HEK293T (cell line): Measurements from ENCODE around the gene MFSD11.

Experiments
- CTCF ChIA-PET: fragments of 350-600 bp; formaldehyde crosslinking; extraction: SDS; loops from one replicate; lab custom pipeline; 2021; ENCODE audit warnings: antibody characterized with exemption, inconsistent platforms; lab: Yijun Ruan, JAX
- POLR2A ChIA-PET: fragments of 350-600 bp; formaldehyde crosslinking; extraction: SDS; loops from one replicate; lab custom pipeline; 2020; ENCODE audit warnings: antibody characterized with exemption, inconsistent platforms; lab: Yijun Ruan, JAX
- DNase-seq: peaks from one replicate; pipeline ENCODE4 v3.0.0; 2012; ENCODE audit warnings: mixed read lengths; ENCODE audit errors: extremely low spot score
- BHLHE40 ChIP-seq: fragments of 450-650 bp; IDR thresholded peaks from 2 replicates; pipeline ENCODE4 v1.6.1; 2016; ENCODE audit warnings: mild to moderate bottlenecking, moderate library complexity, borderline replicate concordance
- CTBP1 ChIP-seq: fragments of 450-650 bp; IDR thresholded peaks from 2 replicates; pipeline ENCODE4 v1.6.1; 2016; ENCODE audit warnings: borderline replicate concordance
- ELF4 ChIP-seq: fragments of 450-650 bp; IDR thresholded peaks from 2 replicates; pipeline ENCODE4 v1.6.1; 2017; ENCODE audit warnings: antibody characterized with exemption
- FOXA1 ChIP-seq: fragments of 450-650 bp; IDR thresholded peaks from 2 replicates; pipeline ENCODE4 v1.6.1; 2016; ENCODE audit warnings: mild to moderate bottlenecking
- FOXK2 ChIP-seq: fragments of 450-650 bp; IDR thresholded peaks from 2 replicates; pipeline ENCODE4 v1.6.1; 2016; ENCODE audit warnings: mild to moderate bottlenecking
- FOXM1 ChIP-seq: fragments of 450-650 bp; IDR thresholded peaks from 2 replicates; pipeline ENCODE4 v1.6.1; 2017; ENCODE audit warnings: mild to moderate bottlenecking, borderline replicate concordance
- HDGF ChIP-seq: fragments of 450-650 bp; IDR thresholded peaks from 2 replicates; pipeline ENCODE4 v1.6.1; 2017; ENCODE audit warnings: antibody characterized with exemption, borderline replicate concordance
- L3MBTL2 ChIP-seq: fragments of 450-650 bp; conservative IDR thresholded peaks from 2 replicates; pipeline ENCODE4 v1.6.1; 2016; ENCODE audit warnings: mild to moderate bottlenecking
- LEF1 ChIP-seq: fragments of 450-650 bp; IDR thresholded peaks from 2 replicates; pipeline ENCODE4 v1.6.1; 2017; ENCODE audit warnings: mild to moderate bottlenecking, borderline replicate concordance
- NFRKB ChIP-seq: fragments of 450-650 bp; IDR thresholded peaks from 2 replicates; pipeline ENCODE4 v1.6.1; 2016; ENCODE audit warnings: mild to moderate bottlenecking, moderate library complexity
- PKNOX1 ChIP-seq: fragments of 450-650 bp; IDR thresholded peaks from 2 replicates; pipeline ENCODE4 v1.6.1; 2016
- SP1 ChIP-seq: fragments of 450-650 bp; IDR thresholded peaks from 2 replicates; pipeline ENCODE4 v1.6.1; 2017
- SUZ12 ChIP-seq: fragments of 450-650 bp; IDR thresholded peaks from 2 replicates; pipeline ENCODE4 v1.6.1; 2016; ENCODE audit warnings: mild to moderate bottlenecking
- TARDBP ChIP-seq: fragments of 450-650 bp; IDR thresholded peaks from 2 replicates; pipeline ENCODE4 v1.6.1; 2016
- ZNF384 ChIP-seq: fragments of 450-650 bp; IDR thresholded peaks from 2 replicates; pipeline ENCODE4 v1.6.1; 2016

Gene MFSD11

GRCh38 chr17:76700617-76701470 lies 37.1 kb upstream of the MFSD11 start:
- TF ChIP-seq PKNOX1, result no peak
- no peak for TF ChIP-seq ZNF384
- no peak for TF ChIP-seq SP1
- ChIA-PET POLR2A (interaction anchor here (1.1 to 2.6 kb wide), 5 partner anchors 10 to 144 kb away, joined by 3 to 18 read pairs (median 5); partner anchors contain the start of genes MXRA7 and SRSF2), CTCF (interaction anchor here (1.1 kb wide), 1 partner anchor 76 kb away, joined by 4 read pairs; no protein-coding TSS in a partner anchor)
- no peak for DNase-seq

GRCh38 chr17:76701471-76701967 lies 36.4 kb upstream of the MFSD11 start:
- ChIA-PET CTCF (interaction anchor here (1.1 kb wide), 1 partner anchor 77 kb away, joined by 4 read pairs; no protein-coding TSS in a partner anchor), POLR2A (interaction anchor here (1.1 to 2.6 kb wide), 5 partner anchors 9 to 144 kb away, joined by 3 to 18 read pairs (median 5); partner anchors contain the start of genes MXRA7 and SRSF2)
- DNase-seq, result no peak
- no peak for TF ChIP-seq TARDBP
- TF ChIP-seq HDGF, result no peak
- no peak for TF ChIP-seq FOXM1
- TF ChIP-seq CTBP1, result no peak
- no peak for TF ChIP-seq BHLHE40

- POLR2A ChIA-PET, result interaction anchor here (1.1 to 2.6 kb wide), 6 partner anchors 8 to 145 kb away, joined by 3 to 18 read pairs (median 5); partner anchors contain the start of genes MXRA7 and SRSF2
- CTCF ChIA-PET, result interaction anchor here (0.6 kb wide), 1 partner anchor 1016 kb away, joined by 4 read pairs; no protein-coding TSS in a partner anchor
- no peak for DNase-seq
- TF ChIP-seq SP1 (no peak), NFRKB (no peak), FOXA1 (no peak), PKNOX1 (no peak), LEF1 (no peak), ELF4 (no peak), TARDBP (no peak)
Measured at GRCh38 chr17:76702076-76702475, 35.8 kb upstream of the MFSD11 start.

GRCh38 chr17:76702941-76703637 lies 34.8 kb upstream of the MFSD11 start:
- TF ChIP-seq FOXK2, result no peak
- TF ChIP-seq BHLHE40, result no peak
- TF ChIP-seq CTBP1, result no peak
- TF ChIP-seq NFRKB, result no peak
- no peak for TF ChIP-seq SUZ12
- no peak for TF ChIP-seq ELF4
- no peak for TF ChIP-seq L3MBTL2
- no peak for TF ChIP-seq ZNF384
- no peak for TF ChIP-seq PKNOX1
- no peak for TF ChIP-seq SP1
- no peak for TF ChIP-seq FOXA1
- no peak for TF ChIP-seq FOXM1
- no peak for TF ChIP-seq LEF1
- ChIA-PET CTCF (interaction anchor here (0.6 to 1.9 kb wide), 2 partner anchors 21 to 663 kb away, joined by 3 to 9 read pairs; no protein-coding TSS in a partner anchor), POLR2A (interaction anchor here (0.6 to 1.2 kb wide), 4 partner anchors 8 to 146 kb away, joined by 3 to 4 read pairs (median 3); partner anchors contain the start of gene MXRA7)
- no peak for DNase-seq

- POLR2A ChIA-PET, result interaction anchor here (0.7 kb wide), 1 partner anchor 33 kb away, joined by 3 read pairs; no protein-coding TSS in a partner anchor
Measured at GRCh38 chr17:76704805-76705204, 33.1 kb upstream of the MFSD11 start.

GRCh38 chr17:76706817-76707216 lies 31.1 kb upstream of the MFSD11 start:
- CTCF ChIA-PET, result interaction anchor here (1.6 to 2.3 kb wide), 2 partner anchors 18 to 25 kb away, joined by 4 to 5 read pairs; no protein-coding TSS in a partner anchor
- no peak for DNase-seq
- POLR2A ChIA-PET, result interaction anchor here (5.4 kb wide), 1 partner anchor 9 kb away, joined by 38 read pairs; no protein-coding TSS in a partner anchor
- TF ChIP-seq L3MBTL2 (no peak), FOXK2 (no peak)

More at GRCh38 chr17:76704805-76705204, 33.1 kb upstream of the MFSD11 start:
- no peak for DNase-seq
- TF ChIP-seq SP1, result no peak
- no peak for TF ChIP-seq ELF4
- no peak for TF ChIP-seq TARDBP
- no peak for TF ChIP-seq FOXK2
- CTCF ChIA-PET, result interaction anchor here (1.6 to 1.9 kb wide), 2 partner anchors 9 to 23 kb away, joined by 7 to 9 read pairs; no protein-coding TSS in a partner anchor
